ENCODE measurements around the gene EPHA7.

Gene EPHA7

GRCh38 chr6:93350774-93351173 lies 68.6 kb downstream of the EPHA7 start:
- WGBS (ENCODE audit: insufficient coverage): 100% methylated on average over 3 of the region's 4 CpGs
- no peak overlapping the region for H3K4me3 ChIP-seq (ENCODE audit: control insufficient read depth in 1 of 7, extremely low read depth in 1 of 7, insufficient read depth in 4 of 7, low read depth in 2 of 7, low read length in 6 of 7)
- no peaks in the 10 kb centered on the region for H3K4me1 ChIP-seq (ENCODE audit: control extremely low read depth in 1 of 4, control insufficient read depth in 4 of 4, insufficient read depth in 4 of 4, low read length in 3 of 4)
- no peaks in the 10 kb centered on the region for H3K9me3 ChIP-seq (ENCODE audit: control extremely low read depth in 1 of 5, control insufficient read depth in 4 of 5, insufficient read depth in 2 of 5, low read depth in 1 of 5, low read length in 4 of 5)
- no peaks in the 10 kb centered on the region for H3K27me3 ChIP-seq (replicated peaks in 2 of 5; ENCODE audit: control insufficient read depth in 4 of 5, insufficient read depth in 5 of 5, low read length in 4 of 5)
- no peak for DNase-seq
- POLR2A ChIA-PET: no interaction called here
- H3K27ac ChIP-seq (ENCODE audit: insufficient read depth in 1 of 2, low read depth in 1 of 2, low read length in 2 of 2, poor library complexity in 1 of 2, severe bottlenecking in 2 of 2): no peak overlapping the region
- no peaks in the 10 kb centered on the region for H3K36me3 ChIP-seq (ENCODE audit: control insufficient read depth in 4 of 4, insufficient read depth in 4 of 4, low read length in 3 of 4)
- CTCF ChIA-PET: no interaction called here

DNA sequence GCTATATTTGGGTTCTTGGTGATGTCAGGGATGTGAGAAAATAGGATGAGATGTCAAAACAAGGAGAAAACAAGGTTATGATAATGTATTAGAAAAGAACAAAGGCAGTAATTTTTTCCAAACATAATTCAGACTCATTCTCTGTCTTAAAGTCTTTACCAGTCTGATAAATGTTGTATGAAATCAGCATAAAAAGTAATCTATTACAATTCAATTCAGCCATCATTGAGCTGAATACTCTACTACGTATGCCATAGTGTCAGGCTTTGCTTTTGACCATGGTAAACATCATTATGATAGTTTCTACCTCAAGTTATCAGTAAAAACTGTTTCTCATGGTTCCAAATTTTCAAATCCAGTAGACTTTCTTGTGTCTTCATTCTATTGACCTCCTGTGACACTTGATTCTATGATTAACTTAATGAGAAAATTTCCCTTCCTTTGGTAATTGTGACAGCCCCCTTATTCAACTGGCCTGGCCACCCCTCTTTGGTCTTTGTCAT lies 75.0 kb downstream of the EPHA7 start:
- Histone ChIP-seq H3K4me1 (ENCODE audit: control extremely low read depth in 1 of 4, control insufficient read depth in 4 of 4, insufficient read depth in 4 of 4, low read length in 3 of 4) (no peaks in the 10 kb centered on the region), H3K4me3 (ENCODE audit: control insufficient read depth in 1 of 7, extremely low read depth in 1 of 7, insufficient read depth in 4 of 7, low read depth in 2 of 7, low read length in 6 of 7) (no peak overlapping the region), H3K27ac (ENCODE audit: insufficient read depth in 1 of 2, low read depth in 1 of 2, low read length in 2 of 2, poor library complexity in 1 of 2, severe bottlenecking in 2 of 2) (no peak overlapping the region), H3K9me3 (ENCODE audit: control extremely low read depth in 1 of 5, control insufficient read depth in 4 of 5, insufficient read depth in 2 of 5, low read depth in 1 of 5, low read length in 4 of 5) (no peaks in the 10 kb centered on the region), H3K27me3 (replicated peaks in 2 of 5; ENCODE audit: control insufficient read depth in 4 of 5, insufficient read depth in 5 of 5, low read length in 4 of 5) (no peaks in the 10 kb centered on the region), H3K36me3 (ENCODE audit: control insufficient read depth in 4 of 4, insufficient read depth in 4 of 4, low read length in 3 of 4) (no peaks in the 10 kb centered on the region)
- CTCF ChIA-PET: no interaction called here
- POLR2A ChIA-PET: no interaction called here
- no peak for DNase-seq
- 100% methylated on average over 1 of the region's 1 CpG for WGBS (ENCODE audit: insufficient coverage)

DNA sequence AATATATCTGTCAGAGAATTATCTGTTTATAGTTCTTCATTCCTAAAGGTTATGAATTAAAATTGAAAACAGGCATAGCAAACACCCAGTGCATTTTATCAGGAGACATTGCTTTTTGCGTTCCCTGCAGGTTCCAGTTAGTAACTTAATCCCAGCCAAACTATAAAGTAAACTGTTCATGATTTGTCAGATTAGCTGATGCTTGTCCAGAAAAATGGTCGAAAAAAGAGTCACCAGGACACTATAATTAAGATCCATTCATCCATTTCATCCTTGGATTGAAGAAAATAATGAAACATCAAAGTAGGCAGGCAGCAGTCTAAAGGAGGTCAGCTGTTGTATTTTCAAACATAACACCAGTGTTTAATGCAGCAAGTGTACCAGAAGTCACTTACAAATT lies 75.9 kb downstream of the EPHA7 start:
- CTCF ChIA-PET: no interaction called here
- POLR2A ChIA-PET: no interaction called here
- DNase-seq: no peak
- no peaks in the 10 kb centered on the region for H3K4me1 ChIP-seq (ENCODE audit: control extremely low read depth in 1 of 4, control insufficient read depth in 4 of 4, insufficient read depth in 4 of 4, low read length in 3 of 4)
- no peaks in the 10 kb centered on the region for H3K36me3 ChIP-seq (ENCODE audit: control insufficient read depth in 4 of 4, insufficient read depth in 4 of 4, low read length in 3 of 4)
- H3K27ac ChIP-seq (ENCODE audit: insufficient read depth in 1 of 2, low read depth in 1 of 2, low read length in 2 of 2, poor library complexity in 1 of 2, severe bottlenecking in 2 of 2): no peak overlapping the region
- no CpG with 5 or more reads among the region's 2 CpGs for WGBS (ENCODE audit: insufficient coverage)
- no peak overlapping the region for H3K4me3 ChIP-seq (ENCODE audit: control insufficient read depth in 1 of 7, extremely low read depth in 1 of 7, insufficient read depth in 4 of 7, low read depth in 2 of 7, low read length in 6 of 7)
- H3K27me3 ChIP-seq (replicated peaks in 2 of 5; ENCODE audit: control insufficient read depth in 4 of 5, insufficient read depth in 5 of 5, low read length in 4 of 5): no peaks in the 10 kb centered on the region
- no peaks in the 10 kb centered on the region for H3K9me3 ChIP-seq (ENCODE audit: control extremely low read depth in 1 of 5, control insufficient read depth in 4 of 5, insufficient read depth in 2 of 5, low read depth in 1 of 5, low read length in 4 of 5)

DNA sequence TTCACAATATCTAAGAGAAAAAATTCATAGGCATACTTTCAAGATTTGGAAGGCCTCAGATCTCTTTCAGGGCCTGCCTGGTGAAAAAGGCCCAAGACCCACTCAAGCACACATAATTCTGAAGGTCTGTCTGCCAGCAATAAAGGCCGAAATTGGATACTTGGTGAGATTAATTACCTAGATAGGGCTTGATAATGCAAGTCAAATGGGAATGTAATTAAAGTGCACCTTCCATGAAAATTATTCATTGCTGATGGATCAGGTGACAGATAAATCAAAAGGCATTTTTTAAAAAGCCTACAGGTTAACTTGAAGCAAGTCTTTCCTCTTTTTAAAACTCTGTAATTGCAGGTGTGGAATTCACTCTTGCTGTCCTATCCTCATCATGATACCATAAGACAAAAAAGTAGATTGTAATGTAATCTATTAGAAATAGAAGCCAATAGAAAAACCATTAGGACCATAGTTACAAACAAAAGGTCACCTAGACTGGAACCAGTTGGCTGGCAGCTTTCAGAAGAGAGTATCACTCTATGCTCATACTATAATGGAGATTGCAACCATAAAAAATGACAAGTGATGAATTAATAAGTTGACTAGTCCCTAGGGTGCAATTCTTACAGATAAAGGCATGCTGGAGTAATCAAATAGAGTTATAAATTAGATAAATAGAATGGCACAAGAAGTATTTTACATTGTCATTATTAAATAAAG lies 77.3 kb downstream of the EPHA7 start:
- no CpG with 5 or more reads among the region's 1 CpG for WGBS (ENCODE audit: insufficient coverage)
- Histone ChIP-seq H3K4me3 (ENCODE audit: control insufficient read depth in 1 of 7, extremely low read depth in 1 of 7, insufficient read depth in 4 of 7, low read depth in 2 of 7, low read length in 6 of 7) (no peak overlapping the region), H3K9me3 (ENCODE audit: control extremely low read depth in 1 of 5, control insufficient read depth in 4 of 5, insufficient read depth in 2 of 5, low read depth in 1 of 5, low read length in 4 of 5) (no peaks in the 10 kb centered on the region), H3K27ac (ENCODE audit: insufficient read depth in 1 of 2, low read depth in 1 of 2, low read length in 2 of 2, poor library complexity in 1 of 2, severe bottlenecking in 2 of 2) (no peak overlapping the region), H3K4me1 (ENCODE audit: control extremely low read depth in 1 of 4, control insufficient read depth in 4 of 4, insufficient read depth in 4 of 4, low read length in 3 of 4) (no peaks in the 10 kb centered on the region), H3K27me3 (replicated peaks in 2 of 5; ENCODE audit: control insufficient read depth in 4 of 5, insufficient read depth in 5 of 5, low read length in 4 of 5) (no peaks in the 10 kb centered on the region), H3K36me3 (ENCODE audit: control insufficient read depth in 4 of 4, insufficient read depth in 4 of 4, low read length in 3 of 4) (no peaks in the 10 kb centered on the region)
- ChIA-PET CTCF (no interaction called here), POLR2A (no interaction called here)
- DNase-seq: no peak

GRCh38 chr6:93337772-93338394 lies 81.5 kb downstream of the EPHA7 start:
- H3K27ac ChIP-seq (ENCODE audit: insufficient read depth in 1 of 2, low read depth in 1 of 2, low read length in 2 of 2, poor library complexity in 1 of 2, severe bottlenecking in 2 of 2): no peak overlapping the region
- H3K4me1 ChIP-seq (ENCODE audit: control extremely low read depth in 1 of 4, control insufficient read depth in 4 of 4, insufficient read depth in 4 of 4, low read length in 3 of 4): no peaks in the 10 kb centered on the region
- ChIA-PET POLR2A (no interaction called here), CTCF (no interaction called here)
- no peaks in the 10 kb centered on the region for H3K27me3 ChIP-seq (replicated peaks in 2 of 5; ENCODE audit: control insufficient read depth in 4 of 5, insufficient read depth in 5 of 5, low read length in 4 of 5)
- H3K36me3 ChIP-seq (ENCODE audit: control insufficient read depth in 4 of 4, insufficient read depth in 4 of 4, low read length in 3 of 4): no peaks in the 10 kb centered on the region
- no peaks in the 10 kb centered on the region for H3K9me3 ChIP-seq (ENCODE audit: control extremely low read depth in 1 of 5, control insufficient read depth in 4 of 5, insufficient read depth in 2 of 5, low read depth in 1 of 5, low read length in 4 of 5)
- H3K4me3 ChIP-seq (ENCODE audit: control insufficient read depth in 1 of 7, extremely low read depth in 1 of 7, insufficient read depth in 4 of 7, low read depth in 2 of 7, low read length in 6 of 7): no peak overlapping the region
- DNase-seq: no peak
- no CpG with 5 or more reads among the region's 2 CpGs for WGBS (ENCODE audit: insufficient coverage)

- H3K27ac ChIP-seq (ENCODE audit: insufficient read depth in 1 of 2, low read depth in 1 of 2, low read length in 2 of 2, poor library complexity in 1 of 2, severe bottlenecking in 2 of 2): no peak overlapping the region
- no peak for DNase-seq
- no peaks in the 10 kb centered on the region for H3K36me3 ChIP-seq (ENCODE audit: control insufficient read depth in 4 of 4, insufficient read depth in 4 of 4, low read length in 3 of 4)
- no peaks in the 10 kb centered on the region for H3K9me3 ChIP-seq (ENCODE audit: control extremely low read depth in 1 of 5, control insufficient read depth in 4 of 5, insufficient read depth in 2 of 5, low read depth in 1 of 5, low read length in 4 of 5)
- ChIA-PET POLR2A (no interaction called here), CTCF (no interaction called here)
- WGBS (ENCODE audit: insufficient coverage): no CpG with 5 or more reads among the region's 1 CpG
- H3K4me1 ChIP-seq (ENCODE audit: control extremely low read depth in 1 of 4, control insufficient read depth in 4 of 4, insufficient read depth in 4 of 4, low read length in 3 of 4): no peaks in the 10 kb centered on the region
- H3K4me3 ChIP-seq (ENCODE audit: control insufficient read depth in 1 of 7, extremely low read depth in 1 of 7, insufficient read depth in 4 of 7, low read depth in 2 of 7, low read length in 6 of 7): no peak overlapping the region
- no peaks in the 10 kb centered on the region for H3K27me3 ChIP-seq (replicated peaks in 2 of 5; ENCODE audit: control insufficient read depth in 4 of 5, insufficient read depth in 5 of 5, low read length in 4 of 5)
Measured at GRCh38 chr6:93337014-93337413, 82.3 kb downstream of the EPHA7 start.

DNA sequence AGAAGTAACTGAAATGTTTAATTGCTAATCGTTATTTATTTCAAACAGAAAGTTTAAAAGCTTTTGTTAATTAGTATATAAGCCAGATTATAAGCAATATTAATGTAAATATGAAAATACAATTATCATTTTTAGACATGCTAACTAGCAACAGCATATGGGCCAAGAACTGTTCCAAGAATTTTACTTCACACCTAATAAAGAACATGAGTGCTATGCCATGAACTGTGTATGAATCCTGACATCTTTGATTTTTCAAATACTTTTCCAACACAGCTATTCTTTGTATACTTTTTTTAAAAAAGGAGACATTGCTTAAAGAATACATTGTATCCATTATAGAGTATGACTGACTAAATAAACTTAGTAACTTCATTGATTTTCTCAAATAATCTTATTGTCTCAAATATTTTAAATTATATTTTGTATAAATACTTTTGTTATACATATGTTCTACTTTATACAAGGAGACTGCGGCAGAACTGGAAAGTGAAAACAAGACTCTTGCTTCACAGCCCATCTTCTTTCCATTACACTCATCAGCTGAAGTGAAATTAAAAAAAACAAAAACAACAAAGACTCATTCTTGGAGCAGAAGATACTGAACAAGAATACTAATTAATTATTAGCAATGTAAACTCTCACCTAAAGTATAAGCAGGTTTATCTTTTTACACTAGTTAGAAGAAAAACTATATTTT lies 89.9 kb downstream of the EPHA7 start:
- no CpG with 5 or more reads among the region's 2 CpGs for WGBS (ENCODE audit: insufficient coverage)
- Histone ChIP-seq H3K27ac (ENCODE audit: insufficient read depth in 1 of 2, low read depth in 1 of 2, low read length in 2 of 2, poor library complexity in 1 of 2, severe bottlenecking in 2 of 2) (no peak overlapping the region), H3K4me1 (ENCODE audit: control extremely low read depth in 1 of 4, control insufficient read depth in 4 of 4, insufficient read depth in 4 of 4, low read length in 3 of 4) (no peaks in the 10 kb centered on the region), H3K4me3 (ENCODE audit: control insufficient read depth in 1 of 7, extremely low read depth in 1 of 7, insufficient read depth in 4 of 7, low read depth in 2 of 7, low read length in 6 of 7) (no peak overlapping the region), H3K36me3 (ENCODE audit: control insufficient read depth in 4 of 4, insufficient read depth in 4 of 4, low read length in 3 of 4) (no peaks in the 10 kb centered on the region), H3K27me3 (replicated peaks in 2 of 5; ENCODE audit: control insufficient read depth in 4 of 5, insufficient read depth in 5 of 5, low read length in 4 of 5) (no peaks in the 10 kb centered on the region), H3K9me3 (ENCODE audit: control extremely low read depth in 1 of 5, control insufficient read depth in 4 of 5, insufficient read depth in 2 of 5, low read depth in 1 of 5, low read length in 4 of 5) (no peaks in the 10 kb centered on the region)
- no peak for DNase-seq
- CTCF ChIA-PET: no interaction called here
- POLR2A ChIA-PET: no interaction called here

Data from common myeloid progenitor, CD34-positive (primary cell).